GM18868 (cell line): ENCODE measurements around the gene TIMM10.
"Not testable (repeated sequence)": the region's sequence is repeated elsewhere in the genome, so short reads cannot be mapped to it uniquely, and the experiment has no call there.

Source experiments
- ATAC-seq: cut with Tn5 transposase; IDR thresholded peaks from one replicate; pipeline ENCODE4 v1.9.1; 2021; ENCODE audit warnings: mild to moderate bottlenecking, moderate library complexity; ENCODE audit not compliant: unreplicated experiment

Gene TIMM10

DNA sequence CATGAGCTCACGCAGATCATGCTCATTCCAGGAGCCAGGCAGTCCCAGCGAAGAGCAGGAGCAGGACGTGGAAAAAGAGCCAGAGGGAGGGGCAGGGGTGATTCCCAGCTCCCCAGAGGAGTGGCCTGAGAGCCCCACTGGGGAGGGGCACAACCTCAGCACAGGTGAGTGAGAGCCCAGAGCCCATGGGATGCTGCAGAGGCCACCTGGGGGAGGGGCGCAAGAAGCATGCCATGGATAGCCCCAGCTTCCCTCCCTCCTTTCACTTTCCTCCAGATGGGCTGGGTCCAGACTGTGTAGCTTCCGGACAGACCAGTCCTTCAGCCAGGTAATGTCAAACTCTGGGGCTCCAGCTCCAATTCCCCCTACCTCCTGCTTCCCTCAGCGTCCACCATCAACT lies 13.0 kb upstream of the TIMM10 start:
- ATAC-seq: no peak

DNA sequence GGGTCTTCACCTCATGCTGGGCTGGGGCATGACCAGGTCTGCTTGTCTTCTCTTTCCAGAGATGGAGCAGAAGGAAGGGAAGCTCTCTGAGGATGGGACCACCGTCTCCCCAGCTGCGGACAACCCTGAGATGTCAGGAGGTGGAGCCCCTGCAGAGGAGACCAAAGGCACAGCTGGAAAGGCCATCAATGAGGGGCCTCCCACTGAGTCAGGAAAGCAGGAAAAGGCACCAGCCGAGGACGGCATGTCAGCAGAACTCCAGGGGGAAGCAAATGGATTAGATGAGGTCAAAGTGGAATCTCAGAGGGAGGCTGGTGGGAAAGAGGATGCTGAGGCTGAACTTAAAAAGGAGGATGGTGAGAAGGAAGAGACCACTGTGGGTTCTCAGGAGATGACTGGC lies 12.0 kb upstream of the TIMM10 start:
- no peak for ATAC-seq

DNA sequence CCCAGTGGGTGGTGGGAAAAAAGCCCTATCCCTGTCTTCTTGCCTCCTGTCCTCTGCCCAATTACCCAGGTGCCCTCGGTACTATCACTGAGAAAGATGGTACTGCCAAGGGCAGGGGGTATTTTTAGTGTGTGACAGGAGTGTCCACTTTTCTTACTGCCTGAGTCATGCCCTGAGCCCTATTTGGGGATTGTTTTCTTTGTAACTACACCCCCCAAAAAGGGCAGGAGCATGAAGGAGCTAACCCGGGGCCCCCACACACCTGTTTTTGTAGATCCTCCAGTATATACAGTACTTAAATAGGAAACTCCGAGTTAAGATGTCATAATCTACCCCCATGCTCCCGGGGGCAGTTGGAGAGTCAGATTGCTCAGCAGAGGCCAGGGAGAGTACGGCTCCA lies 10.6 kb upstream of the TIMM10 start:
- no peak for ATAC-seq

DNA sequence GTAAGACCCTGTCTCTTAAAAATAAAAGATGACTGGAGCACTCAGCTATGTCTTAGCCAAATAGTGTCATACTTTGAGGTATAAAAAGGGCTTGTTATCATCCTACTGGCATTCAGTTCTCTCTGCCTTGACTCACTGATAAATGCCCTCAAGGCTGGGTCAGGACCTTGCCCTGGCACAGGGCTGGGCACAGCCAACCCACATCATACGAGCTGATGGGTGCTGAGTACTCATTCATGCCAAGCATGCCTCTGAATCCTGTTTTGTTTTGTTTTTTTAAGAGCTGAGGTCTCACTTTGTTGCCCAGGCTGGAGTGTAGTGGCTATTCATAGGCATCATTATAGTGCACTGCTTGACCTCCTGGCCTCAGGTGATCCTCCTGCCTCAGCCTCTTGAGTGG lies 8.8 kb upstream of the TIMM10 start:
- no peak for ATAC-seq

DNA sequence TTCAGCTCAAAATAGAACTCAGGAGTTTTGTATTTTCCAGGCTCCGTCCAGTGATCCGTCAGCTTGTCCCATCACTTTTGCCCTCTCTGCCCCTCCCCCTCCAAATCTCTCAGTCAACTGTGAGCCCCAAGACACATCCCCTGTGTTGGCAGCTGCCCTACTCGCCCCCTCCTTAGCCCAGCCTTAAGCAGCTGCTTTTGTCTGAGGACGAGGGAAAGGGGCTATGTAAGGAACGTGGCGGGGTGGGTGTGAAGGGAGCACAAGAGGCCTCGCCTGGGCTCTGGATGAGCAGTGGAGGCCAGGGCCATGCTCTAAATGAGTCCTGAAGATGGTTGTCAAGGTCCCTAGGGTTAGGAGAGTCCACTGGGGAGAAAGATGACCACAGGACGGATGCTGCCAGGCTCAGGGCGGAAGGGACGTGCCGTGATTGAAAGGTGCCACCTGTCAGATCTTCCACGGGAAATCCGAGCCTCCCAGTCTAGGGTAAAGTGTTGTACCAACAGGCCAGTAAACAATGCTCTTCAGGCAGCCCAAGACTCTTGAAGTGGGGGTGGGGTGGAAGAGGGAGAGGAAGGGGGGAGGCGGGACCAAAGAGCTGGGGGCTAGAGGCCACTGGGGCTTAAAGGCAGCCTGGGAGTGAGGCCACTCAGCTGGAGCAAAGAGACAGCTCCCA lies 6.5 kb upstream of the TIMM10 start, which contains the start of gene SMTNL1:
SMTNL1 (plus strand) TSS at position 649 of the 673 bp plus-strand sequence. CDS start 5,048 bp downstream, outside the sequence.
- ATAC-seq: no peak

DNA sequence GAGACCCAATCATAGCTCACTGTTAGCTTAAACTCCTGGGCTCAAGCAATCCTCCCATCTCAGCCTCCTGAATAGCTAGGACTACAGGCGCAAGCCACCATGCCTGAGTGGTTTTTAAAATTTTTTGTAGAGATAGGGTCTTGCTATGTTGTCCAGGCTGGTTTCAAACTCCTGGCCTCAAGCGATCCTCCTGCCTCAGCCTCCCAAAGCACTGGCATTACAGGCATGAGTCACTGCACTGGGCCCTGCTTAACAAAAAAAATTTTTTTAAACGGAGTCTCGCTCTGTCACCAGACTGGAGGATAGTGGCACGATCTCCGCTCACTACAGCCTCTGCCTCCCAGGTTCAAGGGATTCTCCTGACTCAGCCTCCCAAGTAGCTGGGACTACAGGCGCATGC lies 3.9 kb upstream of the TIMM10 start:
- ATAC-seq: not testable (repeated sequence)

DNA sequence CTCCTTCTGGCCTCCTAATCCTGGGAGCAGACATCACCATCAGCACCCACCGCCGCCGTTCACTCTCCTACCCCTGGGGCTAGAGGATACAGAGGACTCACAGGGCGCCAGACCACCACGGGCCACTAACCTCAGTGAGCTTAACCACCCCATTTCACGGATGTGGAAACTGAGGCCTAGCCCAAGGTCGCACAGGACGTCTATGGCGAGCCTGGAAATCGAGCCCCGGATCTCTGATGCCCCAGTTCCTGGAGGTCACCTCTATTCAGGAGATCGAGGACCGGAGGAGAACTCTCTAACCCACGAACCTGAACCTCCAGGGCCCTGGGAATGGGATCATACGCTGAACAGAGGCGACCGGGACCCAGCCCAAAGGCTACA lies 349 bp downstream of the TIMM10 start:
- no peak for ATAC-seq

DNA sequence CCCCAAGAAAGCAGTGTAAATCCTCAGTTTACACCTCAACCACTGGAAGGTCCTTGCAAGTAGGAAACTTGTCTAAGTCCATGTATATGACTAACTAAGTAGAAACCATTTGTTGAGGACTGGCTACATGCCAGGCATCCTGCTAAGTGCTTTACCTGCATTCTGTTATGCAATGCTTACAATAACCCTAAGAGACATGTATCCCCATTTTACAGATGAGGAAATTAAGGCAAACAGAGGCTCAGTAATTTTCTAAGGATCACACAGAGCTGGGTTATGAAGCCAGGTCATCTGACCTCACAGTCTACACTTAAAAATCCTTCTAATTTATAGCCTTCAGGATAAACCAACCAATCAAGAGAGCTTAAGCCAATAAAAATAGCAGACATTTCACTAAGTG lies 1.5 kb downstream of the TIMM10 start:
- no peak for ATAC-seq

DNA sequence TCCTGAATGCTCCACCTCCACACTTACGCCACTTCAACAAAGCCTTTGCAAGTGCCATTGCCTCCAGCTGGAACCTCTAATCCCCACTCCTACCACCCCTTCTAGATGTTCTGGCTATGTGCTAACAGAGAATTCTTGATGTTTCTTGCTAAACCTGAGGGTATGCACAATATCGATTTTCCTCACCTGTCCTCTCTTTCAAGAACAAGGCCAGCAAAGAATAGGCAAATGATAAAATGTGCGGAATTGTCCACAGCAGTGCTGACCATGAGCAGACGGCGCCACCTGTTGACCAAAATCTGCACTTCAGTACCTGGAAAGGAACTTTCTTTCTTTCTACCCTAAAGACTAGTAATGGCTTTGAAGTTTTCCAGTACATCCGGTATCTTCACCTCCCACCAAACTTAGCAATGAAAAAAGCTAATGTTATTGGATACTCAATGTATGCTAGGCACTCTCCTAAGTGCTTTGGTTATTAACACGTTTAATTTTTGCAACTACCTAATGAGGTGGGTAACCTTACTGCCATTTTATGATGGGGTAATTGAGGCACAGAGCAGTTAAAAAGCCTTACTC lies 3.4 kb downstream of the TIMM10 start:
- no peak for ATAC-seq

DNA sequence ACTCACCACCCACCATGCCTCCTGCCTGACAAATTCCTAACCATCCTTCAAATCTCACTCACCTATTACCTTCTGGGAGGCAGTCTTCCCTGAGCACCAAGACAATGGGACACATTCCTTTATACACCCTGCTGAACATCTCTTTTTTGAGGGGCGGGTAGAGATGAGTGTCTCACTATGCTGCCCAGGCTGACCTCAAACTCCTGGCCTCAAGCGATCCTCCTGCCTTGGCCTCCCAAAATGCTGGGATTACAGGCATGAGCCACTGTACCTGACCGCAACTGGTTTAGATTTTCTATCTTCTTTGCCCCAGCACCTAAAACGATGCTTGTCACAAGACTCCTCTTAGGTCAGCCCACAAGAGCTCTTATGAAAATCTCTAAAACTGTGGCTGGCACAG lies 7.1 kb downstream of the TIMM10 start:
- no peak for ATAC-seq

DNA sequence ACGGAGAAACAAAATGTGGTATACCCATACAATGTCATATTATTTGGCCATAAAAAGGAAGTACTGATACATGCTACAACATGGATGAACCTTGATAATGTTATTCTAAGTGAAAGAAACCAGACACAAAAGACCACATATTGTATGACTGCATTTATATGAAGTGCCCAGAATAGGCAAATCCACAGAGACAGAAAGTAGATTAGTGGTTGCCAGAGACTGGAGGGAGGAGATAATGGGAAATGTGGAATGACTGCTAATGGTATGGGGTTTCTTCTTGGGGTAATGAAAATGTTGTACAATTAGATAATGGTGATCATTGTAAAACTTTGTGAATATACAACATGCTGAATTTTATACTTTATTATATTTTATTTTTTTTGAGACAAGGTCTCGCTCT lies 9.4 kb downstream of the TIMM10 start:
- no peak for ATAC-seq

DNA sequence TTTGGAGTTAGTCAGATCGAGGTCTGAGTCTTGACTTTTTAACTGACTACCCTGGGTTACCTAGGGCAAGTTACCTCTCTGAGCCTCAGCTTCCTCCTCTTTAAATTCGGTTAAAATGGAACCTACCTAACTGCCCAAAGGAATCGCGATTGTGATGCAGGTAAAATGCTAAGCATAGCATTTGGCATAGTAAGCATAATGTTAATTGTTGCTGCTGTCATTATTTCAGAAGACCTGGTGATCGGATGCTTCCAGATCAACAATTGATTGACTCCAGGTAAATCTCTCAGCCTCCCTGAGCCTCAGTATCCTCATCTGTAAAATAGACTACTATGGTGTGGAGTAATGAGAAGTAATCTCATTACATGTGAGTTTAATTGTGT lies 14.5 kb downstream of the TIMM10 start:
- ATAC-seq: no peak

DNA sequence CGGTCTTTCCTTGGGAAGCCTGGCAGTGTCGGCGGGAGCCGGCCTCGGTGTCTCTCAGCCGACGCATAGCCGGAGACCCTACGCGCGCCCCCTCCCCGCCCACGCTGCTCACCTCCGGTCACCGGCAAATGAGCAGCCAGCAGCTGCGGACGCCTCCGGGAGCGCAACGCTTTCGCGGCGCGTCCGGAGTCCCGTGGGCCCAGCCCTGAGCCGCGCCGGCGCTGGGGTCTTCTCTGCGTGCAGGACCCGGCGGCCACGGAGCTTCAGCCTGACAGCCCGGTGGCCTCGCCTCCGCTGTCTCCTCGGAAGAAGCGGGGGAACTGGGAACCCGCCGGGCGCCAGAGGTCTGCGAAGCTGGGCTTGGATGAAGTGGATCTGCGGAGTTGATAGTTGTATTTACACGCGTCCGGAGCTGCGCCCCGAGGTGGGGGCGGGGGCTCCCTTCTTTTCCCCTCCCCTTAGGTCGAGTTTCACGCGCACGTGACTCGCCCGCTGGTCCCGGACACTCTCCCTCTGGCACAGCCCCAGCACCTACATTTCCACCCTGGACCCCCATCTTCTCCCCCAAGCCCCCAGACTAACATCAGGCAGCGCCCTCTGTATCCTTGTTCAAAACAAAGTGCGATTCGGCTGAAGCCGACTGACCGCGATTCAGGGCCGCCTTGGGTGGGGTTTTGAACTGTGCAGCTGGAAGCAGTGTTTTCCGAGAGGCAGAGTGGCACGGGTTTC lies 15.1 kb downstream of the TIMM10 start, which contains the start of gene SLC43A1:
SLC43A1 (minus strand) TSS at position 371 of the 729 bp plus-strand sequence. CDS start 1,591 bp downstream, outside the sequence.
- ATAC-seq: peak; percentile 57

DNA sequence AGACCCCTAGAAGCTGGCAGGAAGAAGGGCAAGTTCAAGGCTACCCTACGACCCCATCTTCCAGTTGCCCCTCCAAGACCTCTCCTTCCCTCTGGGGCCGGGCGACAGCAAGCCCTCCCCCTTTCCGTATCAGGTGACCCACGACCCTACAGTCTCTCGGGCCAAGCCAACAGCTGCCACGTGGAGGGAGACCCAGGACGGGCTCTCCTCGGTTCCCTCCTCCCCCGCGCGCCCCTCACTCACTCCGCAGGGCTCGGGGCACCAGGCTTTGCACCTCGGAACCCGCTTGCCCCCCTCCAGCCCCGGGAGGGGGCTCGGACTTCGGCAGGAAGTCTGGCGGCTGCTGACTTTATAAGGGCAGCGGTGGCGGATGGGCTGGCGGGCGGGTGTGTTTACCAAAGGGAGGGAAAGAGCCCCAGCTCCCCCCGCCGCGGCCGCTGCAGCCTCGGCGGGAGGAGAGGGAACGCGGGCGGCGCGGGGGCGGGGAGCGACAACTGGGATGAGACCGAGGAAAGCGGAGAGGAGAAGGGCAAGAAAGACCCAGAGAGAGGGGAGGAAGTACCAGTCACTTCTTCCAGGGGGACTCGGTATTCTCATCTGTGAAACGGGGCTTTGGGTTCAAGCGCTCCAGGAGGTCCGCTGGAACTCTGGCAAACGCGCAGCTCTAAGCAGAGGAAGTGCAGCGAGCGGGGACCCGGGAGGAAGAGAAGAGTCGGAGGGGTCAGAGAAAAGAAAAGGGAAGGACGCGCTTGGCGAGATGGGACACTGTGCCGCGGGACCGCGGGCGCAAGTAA lies 15.8 kb downstream of the TIMM10 start:
- ATAC-seq: peak; percentile 47

DNA sequence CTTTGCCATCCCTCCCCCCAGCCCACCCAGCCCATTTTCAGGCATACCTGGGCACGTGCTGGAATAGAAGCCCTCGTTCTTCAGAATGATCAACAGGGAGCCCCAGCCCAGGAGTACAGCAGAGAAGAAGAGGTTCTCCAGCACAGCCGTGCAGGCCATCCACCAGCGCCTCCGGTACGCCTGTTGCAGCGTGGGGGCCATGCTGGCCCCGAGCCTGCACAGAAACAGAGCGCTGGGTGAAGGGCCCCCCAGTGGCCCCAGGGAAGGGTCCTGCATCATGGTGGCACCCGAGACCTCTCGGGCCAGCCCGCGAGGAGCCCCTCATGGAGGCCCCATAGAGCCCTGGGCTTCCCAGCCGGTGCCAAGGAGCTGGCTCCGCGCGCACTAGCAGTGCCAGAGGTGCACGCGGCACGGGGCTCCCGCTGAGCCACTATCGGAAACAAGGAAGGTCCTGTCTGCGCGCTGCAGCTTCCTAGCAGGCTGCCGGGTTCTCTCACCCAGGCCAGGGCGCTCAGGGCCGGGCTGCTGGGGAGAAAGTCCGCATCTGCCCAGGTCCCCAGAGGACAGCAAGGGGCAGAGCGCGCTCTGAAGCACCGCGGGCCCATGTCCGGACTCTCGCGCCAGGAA lies 16.5 kb downstream of the TIMM10 start:
- peak; percentile 32 for ATAC-seq

DNA sequence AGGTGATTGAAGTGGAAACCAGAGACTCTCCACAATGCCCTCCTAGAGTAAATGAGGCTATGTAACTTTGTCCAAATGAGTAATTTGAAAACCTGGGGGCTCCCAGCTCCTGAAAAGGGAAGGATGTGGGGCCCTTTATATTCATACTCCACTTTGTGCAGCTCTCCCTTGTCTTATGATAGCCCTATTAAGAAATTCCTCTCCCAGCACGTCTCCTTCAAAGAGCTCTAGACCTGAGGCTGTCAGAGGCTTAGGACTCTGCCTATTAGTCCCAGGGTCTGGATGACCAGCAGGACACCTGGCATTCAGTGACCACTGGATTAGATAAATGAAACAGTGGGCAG lies 17.1 kb downstream of the TIMM10 start:
- ATAC-seq: no peak

DNA sequence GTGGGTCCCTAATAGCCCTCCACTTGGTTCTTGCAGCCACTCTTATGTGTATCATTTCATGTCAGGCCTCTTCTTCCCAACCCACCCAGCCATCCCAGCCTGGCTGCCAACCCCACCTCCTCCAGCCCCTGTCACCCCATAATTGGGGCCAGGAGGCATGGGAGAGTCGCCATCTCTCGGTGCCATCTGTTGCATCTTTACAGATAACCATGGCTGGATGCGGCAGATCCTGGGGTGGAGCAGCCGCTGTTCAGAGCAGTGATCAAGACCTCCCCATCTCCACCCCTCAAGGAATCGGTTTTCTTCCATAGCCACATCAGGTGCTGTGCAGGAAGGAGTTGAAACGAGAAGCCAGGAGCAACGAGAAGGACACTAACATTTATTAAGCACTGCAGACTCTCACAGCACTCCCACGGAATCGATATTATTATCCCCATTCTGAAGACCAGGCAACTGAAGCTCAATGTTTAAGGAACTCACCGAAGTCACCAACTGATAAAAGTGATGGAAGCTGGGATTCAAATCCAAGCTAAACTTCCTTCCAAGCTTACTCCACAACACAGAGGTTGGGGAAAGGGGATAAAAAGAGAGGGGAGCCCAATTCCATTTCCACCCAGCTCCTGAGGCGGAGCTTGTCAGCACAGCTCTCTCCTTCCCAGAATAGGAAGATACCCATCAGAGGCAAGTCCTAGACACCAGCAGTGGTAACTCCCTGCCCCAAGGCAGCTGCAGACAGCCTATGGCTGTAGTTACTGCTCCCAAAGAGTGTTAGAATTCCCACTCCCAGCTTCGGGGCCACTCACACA lies 17.7 kb downstream of the TIMM10 start:
- no peak for ATAC-seq

DNA sequence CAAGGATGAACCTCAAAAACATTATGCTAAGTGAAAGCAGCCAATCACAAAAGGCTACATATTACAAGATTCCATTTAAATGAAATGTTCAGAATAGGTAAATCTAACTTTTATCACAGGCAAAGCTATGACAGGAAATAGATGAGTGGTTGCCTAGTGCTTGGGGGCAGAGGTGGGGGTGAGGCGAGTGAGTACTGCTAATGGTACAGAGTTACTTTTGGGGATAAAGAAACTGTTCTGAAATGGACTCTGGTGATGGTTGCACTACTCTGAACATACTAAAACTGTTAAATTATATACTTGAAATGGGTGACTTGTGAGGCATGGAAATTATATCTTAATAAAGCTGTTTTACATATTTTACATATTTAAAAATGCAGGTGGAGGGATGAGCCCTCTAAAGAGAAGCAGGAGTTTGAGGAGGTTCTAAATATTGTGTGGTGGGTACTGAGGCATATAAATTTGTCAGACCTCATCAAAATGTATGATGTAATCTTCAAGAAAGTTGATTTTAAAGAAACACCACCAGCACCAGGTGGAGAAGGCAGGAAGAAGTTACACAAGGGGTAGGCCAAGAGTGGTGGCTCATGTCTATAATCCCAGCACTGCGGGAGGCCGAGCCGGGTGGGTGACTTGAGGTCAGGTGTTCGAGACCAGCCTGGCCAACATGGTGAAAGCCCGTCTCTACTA lies 18.7 kb downstream of the TIMM10 start:
- no peak for ATAC-seq

DNA sequence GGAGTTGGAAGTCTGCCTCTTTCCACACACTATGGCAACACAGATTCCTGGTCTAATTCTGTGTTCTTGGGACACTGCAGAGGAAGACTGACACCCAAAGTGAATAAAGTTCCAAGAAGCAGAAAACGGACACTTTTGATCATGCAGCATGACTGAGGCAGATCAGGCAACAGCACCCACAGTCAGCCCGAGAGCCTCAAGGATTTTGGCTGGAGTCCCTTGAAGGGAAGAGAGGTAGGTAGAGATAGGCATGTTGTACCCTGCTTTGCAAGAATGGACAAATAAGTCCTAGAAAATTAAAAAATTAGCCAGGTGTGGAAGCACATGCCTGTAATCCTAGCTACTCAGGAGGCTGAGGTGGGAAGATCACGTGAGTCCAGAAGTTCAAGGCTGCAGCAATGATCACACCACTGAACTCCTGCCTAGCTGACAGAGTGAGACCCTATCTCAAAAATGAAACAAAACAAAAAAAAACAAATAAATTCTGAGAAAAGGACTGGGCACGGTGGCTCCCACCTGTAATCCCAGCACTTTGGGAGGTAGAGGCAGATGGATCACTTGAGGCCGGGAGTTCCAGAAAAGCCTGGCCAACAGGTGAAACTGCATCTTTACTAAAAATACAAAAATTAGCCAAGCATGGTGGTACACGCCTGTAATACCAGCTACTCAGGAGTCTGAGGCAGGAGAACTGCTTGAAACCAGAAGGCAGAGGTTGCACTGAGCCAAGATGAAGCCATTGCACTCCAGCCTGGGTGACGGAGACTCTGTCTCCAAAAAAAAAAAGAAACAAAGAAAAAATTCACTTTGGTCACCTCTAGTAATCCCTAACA lies 22.0 kb downstream of the TIMM10 start:
- ATAC-seq: no peak
